HS-5 (cell line): Measurements from ENCODE around the gene EMC8.
"Not testable (repeated sequence)": the region's sequence is repeated elsewhere in the genome, so short reads cannot be mapped to it uniquely, and the experiment has no call there.

Experiments used
- DNase-seq: peaks from one replicate; pipeline ENCODE4 v3.0.0-alpha.2; 2012; ENCODE audit warnings: low read depth

Gene EMC8

DNA sequence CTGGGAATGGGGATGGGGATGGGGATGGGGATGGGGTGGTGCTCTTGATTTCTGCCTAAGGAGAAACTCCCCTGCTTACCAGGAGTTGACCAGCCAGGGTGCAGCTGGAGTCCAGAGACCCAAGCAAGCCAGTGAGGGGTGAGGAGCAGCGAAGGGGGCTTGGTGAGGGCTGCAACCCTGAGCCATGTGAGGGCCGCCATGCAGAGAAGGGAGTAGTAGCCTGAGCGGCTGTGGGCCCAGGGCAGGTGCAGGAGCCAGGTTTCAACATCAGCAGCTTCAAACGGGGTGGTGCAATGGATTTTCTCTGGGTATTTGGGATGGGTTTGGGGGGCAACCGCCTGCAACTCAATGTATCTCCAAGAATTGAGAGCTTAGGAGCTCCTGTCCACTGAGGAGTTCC lies 35.4 kb upstream of the EMC8 start:
- DNase-seq = no peak

DNA sequence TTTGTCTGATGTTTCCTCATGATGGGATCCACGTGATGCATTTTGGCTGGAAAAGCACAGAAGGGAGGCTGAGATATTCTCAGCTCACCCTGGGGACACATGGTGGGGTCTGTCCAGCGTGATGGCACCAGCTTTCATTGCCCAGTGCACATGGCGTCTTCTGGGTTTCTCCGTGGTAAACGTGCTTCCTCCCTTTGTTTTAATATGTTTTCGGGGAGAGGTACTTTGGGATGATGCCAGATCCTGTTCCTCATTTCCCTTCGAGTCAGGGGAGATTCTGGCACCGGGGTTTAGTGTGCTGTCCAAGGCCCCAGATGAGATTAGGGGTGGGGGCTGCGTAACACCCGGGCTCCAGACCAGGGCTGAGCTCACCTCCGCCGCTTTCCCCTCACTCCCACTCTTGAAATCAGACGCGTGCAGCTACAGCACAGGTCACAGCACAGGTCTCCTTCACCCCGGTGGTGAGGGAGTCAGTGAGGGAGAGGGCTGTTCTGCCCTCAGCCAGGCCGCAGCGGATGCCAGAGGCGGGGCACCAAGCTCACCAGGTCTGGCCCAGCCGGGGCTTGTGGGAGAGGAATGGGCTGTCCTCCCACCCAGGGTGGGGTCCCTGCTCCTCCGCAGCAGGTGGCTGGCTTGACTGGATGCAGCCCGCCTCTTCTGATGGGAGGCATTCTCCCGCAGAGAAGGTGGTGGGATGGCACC lies 34.0 kb upstream of the EMC8 start:
- no peak for DNase-seq

DNA sequence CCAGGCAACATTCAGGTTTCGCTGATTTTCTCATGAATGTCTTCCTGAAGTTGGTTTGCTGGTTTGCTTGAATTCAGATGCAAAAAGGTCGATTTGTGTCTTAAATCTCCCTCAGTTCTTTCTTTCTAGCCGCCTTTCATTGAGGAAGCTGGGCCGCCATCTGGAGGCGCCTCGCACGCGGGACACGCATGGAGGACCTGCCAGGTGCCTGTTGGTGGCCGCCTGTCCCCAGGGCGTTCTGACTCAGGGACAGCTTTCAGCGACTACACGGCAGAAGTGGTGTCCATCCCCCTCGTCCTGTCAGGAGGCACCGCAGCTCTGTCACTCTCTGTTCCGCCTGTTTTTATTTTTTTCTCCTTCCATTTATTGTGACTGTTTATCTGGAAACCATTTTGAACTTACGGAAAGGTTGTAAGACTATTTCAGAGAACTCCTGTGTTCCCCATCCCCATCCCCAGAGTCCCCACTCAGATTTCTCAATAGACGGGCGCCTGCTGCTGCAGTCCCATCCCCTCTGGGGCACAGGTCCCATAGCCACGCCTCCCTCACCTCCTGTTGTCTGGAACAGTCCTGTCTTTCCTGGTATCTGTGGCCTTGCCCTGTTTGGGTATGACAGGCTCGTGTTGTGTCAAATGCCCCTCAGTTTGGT lies 33.4 kb upstream of the EMC8 start:
- no peak for DNase-seq

DNA sequence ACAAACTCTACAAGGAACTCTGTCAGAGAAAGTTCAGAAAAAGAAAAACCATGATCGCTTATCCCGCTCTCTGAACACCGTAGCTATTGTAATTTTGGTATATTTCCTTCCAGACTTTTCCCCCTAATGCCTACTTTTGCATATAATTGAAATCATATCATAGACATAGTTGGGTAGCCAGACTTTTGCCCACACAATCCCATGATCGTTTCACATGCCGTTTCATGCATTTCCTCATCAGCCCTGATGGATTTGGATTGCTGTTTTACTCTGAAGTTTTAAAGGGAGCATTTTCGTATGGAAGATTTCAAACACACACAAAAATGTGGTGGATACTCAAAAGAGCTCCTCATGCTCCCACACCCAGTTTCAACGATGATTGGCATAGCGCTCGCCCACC lies 31.5 kb upstream of the EMC8 start:
- DNase-seq = no peak

DNA sequence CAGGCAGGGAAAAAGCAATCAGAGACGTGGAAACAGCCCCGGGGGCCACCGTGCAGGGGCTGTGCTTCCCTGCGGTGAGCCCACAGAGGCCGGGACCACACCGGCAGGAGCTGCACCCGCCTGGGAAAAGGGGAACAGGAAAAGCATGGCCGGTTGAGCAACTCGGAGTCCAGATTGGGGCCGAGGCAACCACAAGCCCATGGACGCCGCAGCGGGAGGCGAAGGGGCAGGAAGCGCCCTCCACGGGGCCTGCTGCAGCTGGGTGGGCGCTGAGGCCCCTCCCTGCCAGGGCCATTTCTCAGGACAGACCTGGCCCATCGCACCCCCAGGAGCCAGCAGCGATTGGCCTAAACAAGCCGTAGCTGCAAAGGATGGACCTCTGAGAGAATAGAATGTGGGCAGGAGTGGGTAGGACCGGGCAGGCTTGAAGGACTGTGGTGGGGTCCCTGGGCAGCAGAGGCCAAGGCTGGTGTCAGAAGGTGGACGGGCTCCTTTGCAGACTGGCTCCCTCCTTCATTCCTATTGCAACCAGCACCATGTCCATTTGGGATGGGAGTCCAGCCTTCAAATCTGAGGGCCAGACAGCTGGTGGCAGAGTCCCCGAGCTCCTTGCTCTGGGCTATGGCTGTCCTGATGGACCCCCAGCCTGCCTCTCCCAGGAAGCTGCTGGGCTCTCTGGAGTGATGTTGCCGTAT lies 30.6 kb upstream of the EMC8 start:
- DNase-seq = no peak

DNA sequence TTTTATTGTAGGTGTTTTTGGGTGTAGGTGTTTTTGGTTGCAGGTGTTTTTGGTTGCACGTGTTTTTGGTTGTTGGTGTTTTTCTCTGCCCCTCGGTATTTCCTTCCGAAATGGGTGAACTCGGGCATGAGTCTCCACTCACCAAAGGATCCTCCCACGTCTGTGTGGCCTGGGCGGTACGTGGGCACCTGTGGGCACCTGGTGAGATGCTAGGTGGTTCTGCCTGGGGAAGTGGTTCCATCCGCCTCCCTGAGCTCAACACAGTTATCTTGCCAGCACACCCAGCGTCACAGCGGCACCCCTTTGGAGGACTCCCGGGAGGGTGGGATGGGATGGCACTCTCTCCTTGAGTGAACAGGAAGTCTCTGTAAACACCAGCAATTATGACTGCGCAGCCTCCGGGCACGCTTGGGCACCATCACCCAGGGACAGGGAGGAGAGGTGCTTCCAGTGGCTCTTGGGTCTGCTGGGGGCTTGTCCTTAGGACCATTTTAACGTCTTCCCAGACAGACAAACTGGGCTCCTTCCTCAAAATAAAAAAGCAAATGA lies 29.9 kb upstream of the EMC8 start:
- no peak for DNase-seq

DNA sequence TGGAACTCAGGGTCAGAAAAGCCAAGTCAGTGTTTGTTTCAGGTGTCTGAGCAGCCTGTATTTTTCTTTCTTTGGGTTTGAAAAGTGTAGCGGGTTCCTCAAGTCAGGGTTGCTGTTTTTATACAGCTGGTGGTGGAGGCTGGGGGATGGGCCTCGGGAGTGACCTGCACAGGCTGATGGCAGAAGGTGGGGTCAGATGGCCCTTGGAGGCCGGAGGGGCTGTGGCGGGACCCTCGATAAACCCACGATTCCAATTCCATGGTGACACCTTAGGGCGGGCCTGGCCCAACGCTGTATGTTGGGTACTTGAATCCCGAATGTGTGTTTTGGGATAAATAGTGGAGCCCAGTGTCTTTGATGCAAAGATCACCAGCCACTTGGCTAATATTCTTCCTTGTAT lies 28.8 kb upstream of the EMC8 start:
- DNase-seq = no peak

DNA sequence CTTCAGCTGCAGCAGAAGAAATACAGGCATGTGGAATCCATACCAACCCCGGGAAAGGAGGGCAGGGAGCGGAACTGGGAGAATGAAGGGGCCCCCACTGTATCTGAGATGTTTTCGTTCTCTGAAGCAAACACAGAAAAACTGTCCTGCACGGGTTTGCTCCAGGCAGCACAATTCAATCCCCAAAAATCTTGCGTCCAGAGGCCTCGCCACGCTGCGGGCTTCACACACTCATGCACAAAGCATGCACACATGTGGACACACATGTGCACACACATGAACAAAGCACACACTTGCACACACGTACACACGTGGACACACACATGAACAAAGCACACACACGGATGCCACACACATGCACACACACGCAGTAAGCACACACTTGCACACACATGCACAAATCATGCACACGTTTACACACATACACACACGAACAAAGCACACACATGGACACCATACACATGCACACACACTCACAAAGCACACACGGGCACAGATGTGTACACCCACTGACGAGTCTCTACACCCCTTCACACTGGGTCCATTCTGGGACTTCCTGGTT lies 27.4 kb upstream of the EMC8 start:
- no peak for DNase-seq

DNA sequence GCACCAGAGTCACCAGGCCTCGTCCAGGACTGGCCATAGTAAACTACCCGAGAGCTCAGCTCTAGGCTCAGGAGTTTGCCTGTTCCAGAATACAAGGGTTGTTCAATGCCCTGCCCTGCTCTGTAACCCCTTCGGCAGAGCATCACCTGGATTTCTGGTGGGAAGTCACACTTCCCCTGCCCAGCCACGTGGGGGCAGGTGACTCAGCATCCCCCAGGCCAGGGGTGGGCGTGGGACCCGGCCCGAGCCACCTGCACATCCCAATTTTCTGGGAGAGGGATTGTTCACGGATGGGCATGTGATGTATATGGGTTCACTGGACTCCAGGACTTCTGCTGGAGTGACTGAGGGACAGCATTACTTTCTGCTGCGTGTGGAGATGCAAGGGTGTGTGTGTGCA lies 26.0 kb upstream of the EMC8 start:
- DNase-seq = no peak

DNA sequence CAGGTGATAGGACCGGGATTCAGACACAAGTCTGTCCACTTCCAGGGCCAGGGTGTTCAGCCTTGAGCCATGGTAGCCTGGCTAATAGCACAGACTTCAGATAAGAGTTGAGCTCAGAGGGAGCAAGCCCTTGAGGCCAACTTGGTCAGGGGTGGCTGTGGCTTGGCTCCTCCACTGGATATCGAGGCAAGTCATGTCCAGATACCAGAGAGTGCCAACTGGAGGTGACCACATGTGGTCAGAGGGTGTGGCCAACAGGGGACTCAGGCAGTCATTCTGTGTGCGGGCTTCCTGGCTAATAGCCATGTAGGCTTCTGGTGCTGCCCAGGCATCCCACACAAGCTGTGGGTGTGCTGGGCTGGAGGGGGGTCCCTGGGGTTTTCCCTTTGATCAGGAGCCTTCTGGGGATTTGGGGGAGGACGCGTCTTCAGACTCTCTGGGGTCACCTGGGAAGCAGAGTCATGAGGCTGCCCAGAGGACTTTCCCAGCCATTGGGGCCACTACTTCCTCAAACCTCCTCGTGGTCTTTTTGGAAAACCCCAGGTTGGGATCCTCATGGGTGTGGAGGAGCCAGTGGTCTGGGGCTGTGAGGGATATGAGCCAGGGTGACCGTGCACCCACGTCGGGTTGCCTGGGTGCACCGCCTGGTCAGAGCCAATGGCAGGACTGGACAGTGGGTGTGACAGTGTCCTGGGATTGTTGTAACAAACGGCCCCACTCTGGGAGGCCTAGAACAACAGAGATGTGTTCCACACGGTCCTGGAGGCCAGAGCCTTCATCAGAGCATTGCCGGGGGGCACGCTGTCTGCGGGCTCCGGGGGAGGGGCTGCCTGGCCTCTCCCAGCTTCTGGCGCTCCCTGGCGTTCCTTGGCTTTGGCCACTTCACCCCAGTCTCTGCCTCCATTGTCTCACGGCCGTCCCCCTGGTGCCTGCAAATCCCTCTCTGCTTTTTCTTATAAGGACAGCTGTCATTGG lies 25.1 kb upstream of the EMC8 start:
- DNase-seq = no peak

DNA sequence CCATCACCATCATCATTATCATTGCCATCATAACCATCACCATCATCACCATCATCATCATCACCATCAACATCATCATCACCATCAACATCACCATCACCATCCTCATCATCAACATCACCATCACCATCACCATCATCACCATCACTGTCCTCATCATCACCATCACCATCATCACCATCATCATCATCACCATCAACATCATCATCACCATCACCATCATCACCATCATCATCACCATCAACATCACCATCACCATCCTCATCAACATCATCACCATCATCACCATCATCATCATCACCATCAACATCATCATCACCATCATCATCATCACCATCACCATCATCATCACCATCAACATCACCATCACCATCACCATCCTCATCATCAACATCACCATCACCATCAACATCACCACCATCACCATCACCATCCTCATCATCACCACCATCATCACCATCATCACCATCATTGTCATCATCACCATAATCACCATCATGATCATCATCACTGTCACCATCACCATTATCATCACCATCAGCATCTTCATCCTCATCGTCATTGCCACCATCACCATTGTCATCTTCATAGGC lies 24.1 kb upstream of the EMC8 start:
- no peak for DNase-seq

DNA sequence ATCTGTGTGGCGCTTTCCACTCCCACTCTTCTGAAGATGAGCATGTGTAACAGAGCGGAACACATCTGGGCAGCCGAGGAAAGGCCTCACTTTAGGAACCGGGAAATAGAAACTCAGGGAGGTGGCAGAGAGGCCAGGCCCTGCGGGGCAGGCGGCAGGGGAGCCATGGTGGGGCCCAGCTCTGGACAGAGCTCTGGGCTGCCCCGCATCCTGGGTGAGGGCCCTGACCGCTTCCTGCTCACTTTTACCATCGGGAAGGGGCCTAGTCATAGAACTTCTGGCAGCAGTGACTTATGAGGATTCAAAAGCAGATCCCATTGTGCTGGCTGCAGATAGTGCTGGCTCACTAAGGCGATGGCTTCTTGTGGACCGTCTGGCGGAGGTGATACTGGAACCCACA lies 22.8 kb upstream of the EMC8 start:
- DNase-seq = no peak

DNA sequence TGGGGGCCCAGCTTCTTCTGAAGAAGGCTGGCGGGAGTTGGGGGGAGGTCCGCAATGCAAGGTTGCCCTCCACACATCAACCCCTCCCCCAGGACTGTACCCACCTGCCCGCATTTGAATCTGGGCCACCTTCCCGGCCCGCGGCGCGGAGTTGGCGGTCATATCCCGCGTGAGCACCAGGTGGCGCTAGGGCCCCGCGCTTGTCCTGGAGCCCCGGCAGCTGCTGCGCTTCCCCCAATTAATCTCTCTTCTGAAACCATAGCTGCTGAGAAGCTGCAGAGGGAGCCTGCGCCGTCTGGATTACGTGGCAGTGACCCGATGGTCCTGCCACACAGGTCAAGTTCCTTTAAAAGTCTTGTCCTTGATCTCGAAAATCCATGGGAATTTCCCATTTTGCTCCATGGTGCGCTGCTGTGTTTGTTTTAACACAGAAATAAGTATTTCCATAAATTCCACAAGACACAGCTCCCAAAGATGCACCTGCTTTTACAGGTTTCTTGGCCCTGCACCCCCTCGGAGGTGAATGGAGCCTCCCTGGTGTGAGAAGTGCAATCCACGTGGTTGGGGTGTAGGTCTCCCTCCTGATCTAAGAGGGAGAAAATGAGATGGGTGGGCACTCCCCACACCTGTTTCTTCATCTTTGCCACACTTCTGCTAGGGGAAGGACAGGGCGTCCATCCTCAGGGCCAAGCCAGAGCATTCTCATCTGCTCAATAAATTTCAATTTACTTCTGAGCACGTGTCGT lies 22.2 kb upstream of the EMC8 start:
- no peak for DNase-seq

DNA sequence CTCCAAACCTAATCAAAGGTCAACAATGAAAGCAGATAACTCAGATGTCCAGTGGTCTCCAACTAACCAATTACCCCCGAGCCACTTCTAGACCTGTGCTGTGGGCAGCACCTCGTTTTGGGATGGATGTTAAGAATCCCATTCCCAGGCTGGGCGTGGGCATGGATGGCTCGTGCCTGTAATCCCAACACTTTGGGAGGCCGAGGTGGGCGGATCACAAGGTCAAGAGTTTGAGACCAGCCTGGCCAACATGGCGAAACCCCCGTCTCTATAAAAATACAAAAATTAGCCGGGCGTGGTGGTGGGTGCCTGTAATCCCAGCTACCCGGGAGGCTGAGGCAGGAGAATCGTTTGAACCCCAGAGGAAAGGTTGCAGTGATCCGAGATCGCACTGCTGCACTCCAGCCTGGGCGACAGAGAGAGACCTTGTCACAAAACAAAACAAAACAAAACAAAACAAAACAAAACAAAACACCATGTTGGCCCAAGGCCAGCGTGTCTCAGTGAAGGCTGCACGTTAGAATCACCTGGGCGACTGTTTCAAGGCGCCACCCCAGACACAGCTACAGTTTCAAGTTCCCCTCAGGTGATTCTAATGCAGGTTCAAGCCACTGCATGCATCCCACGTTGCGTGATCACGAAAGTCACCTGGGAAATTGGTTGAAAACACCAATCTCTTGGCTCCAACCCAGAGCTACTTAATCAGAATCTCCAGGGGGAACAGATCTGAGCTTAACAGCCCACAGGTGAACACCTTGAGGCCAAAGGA lies 21.4 kb upstream of the EMC8 start:
- no peak for DNase-seq

DNA sequence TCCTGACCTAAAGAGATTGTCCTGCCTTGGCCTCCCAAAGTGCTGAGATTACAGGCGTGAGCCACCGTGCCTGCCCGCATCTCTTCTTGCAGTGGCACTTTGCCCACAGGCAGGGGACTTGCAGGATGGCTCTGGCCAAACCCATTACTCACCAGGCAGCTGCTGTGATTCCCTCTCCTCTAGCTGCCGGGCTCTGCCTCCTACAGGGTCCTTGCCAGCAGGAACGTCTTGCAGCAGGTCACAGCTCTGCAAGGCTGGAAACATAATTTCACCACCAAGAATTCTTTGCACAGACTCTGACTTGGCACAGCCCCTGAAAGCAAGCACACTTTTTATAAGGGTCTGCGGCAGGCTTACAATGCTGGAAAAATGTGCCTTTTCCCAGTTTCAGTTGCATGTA lies 20.4 kb upstream of the EMC8 start:
- DNase-seq = no peak

DNA sequence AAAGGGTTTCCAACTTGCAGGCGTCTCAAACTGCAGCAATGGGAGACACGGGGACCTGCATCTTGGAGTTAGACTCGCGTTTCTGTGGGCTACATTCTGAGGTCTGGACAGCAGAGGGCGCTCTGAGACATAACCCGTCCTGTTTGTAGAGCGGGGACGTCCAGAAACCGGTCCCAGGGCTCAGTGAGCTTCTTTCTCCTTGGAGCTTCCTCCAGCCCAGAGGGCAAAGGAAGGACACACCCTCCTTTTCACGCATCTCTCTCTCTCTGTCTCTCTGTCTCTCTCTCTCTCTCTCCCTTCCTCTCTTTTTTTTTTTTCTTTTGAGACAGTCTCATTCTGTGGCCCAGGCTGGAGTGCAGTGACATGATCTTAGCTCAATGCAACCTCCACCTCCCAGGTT lies 19.9 kb upstream of the EMC8 start:
- no peak for DNase-seq

DNA sequence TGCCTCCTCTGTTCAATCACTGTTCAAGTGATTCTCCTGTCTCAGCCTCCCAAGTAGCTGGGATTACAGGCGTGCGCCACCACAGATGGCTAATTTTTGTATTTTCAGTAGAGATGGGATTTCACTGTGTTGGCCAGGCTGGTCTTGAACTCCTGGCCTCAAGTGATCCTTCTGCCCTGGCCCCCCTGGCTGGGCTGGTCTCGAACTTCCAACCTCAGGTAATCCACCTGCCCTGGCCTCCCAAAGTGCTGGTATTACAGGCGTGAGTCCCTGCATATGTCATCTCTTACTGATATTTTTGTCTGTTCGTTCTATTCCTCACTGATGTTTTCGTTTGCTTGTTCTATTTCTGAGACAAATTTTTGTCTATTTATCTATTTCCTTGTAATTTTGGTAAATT lies 17.9 kb upstream of the EMC8 start:
- DNase-seq = not testable (repeated sequence)

DNA sequence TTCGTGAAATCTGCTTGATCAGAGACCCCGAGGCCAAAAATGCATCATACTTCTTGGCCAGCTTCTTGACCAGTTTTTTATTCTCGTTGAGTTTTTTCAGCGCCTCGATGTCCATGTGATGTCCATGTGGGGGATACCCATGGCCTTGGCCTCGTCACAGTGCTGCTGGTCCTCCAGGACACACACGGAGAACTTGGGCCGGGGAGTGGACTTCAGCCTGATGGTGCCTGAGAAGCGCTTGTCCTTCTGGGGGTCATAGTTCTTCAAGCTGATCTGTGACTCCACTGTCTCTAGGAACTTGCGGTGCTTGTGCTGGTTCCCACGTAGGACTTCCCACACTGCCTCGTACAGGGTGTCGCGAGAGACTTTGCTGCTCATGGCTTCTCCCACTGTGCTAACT lies 16.8 kb upstream of the EMC8 start:
- no peak for DNase-seq

DNA sequence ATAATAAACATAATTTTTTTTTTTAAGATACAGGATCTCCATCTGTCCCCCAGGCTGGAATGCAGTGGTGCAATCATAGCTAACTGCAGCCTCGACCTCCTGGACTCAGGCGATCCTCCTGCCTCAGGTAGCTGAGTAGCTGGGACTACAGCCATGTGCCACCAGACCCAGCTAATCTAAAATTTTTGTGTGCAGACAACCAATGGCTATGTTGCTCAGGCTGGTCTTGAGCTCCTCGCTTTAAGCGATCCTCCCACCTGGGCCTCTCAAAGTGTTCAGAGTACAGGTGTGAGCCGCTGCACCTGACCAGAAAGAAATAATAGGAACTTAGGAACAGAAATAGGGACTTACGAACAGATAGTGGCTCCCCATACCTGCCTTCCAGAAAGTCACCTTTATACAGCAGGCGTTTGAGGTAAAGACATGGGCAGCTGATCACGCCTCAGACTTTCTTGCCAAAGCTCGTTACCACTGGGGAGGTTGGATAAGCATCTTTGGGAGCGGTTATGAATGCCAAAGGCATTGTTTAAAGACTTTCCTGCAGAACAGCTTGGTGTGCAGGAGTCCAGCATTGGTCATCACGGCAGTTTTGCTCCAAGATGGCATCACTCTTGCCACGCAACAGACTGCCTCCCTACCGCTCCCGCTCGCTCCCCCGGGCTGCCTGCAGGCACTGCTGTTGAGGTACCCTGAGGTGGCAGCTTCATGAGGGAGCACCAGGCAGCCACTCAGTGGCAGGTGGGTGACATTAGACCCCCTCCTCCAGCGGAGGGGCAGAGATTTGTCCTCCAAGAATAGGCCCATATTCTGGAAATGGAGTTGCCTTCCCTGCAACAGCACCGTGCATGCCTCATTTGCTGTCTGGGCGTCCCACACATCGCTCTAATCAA lies 13.7 kb upstream of the EMC8 start:
- no peak for DNase-seq
